HL-60 (cell line): Measurements from ENCODE around the gene RHBDD1.

ENCODE experiments used
- DNase-seq, 2 experiments: peaks; one replicate each; pipeline ENCODE4 v3.0.0-alpha.2; 2010 to 2020; ENCODE audit warnings: low read depth in 1 of 2, low spot score in 1 of 2
- H3K27ac ChIP-seq: fragments of 250-450 bp; sonication (Bioruptor Pico); replicated peaks from 2 replicates; pipeline ENCODE4 v1.5.1; 2020; ENCODE audit warnings: mild to moderate bottlenecking, moderate library complexity
- H3K27me3 ChIP-seq: fragments of 250-450 bp; sonication (Bioruptor Pico); 2 replicates; pipeline ENCODE4 v1.5.1; 2021; ENCODE audit warnings: mild to moderate bottlenecking, moderate library complexity; ENCODE audit not compliant: insufficient read depth, poor library complexity, severe bottlenecking
- H3K4me3 ChIP-seq: replicated peaks from 2 replicates; pipeline ENCODE4 v1.5.1; 2011; ENCODE audit warnings: mild to moderate bottlenecking, control low read depth, low read length; ENCODE audit not compliant: insufficient read depth
- GABPA ChIP-seq: IDR thresholded peaks from 2 replicates; pipeline ENCODE4 v1.6.1; 2012; ENCODE audit warnings: low read depth
- POLR2AphosphoS5 ChIP-seq: IDR thresholded peaks from 2 replicates; pipeline ENCODE4 v1.6.1; 2012; ENCODE audit warnings: low read depth
- SPI1 ChIP-seq: IDR thresholded peaks from 2 replicates; pipeline ENCODE4 v1.6.1; 2012; ENCODE audit warnings: low read depth, mild to moderate bottlenecking, borderline replicate concordance
- TF ChIP-seq, protein P1 (sequence below): IDR thresholded peaks from one replicate; pipeline ENCODE4 v1.5.1; 2011; ENCODE audit warnings: low read length, control low read depth, inconsistent platforms; ENCODE audit not compliant: insufficient read depth
- TF ChIP-seq, protein P2 (sequence below): IDR thresholded peaks from 2 replicates; pipeline ENCODE4 v1.6.1; 2012; ENCODE audit warnings: low read depth; ENCODE audit not compliant: insufficient replicate concordance

The RHBDD1 gene

DNA sequence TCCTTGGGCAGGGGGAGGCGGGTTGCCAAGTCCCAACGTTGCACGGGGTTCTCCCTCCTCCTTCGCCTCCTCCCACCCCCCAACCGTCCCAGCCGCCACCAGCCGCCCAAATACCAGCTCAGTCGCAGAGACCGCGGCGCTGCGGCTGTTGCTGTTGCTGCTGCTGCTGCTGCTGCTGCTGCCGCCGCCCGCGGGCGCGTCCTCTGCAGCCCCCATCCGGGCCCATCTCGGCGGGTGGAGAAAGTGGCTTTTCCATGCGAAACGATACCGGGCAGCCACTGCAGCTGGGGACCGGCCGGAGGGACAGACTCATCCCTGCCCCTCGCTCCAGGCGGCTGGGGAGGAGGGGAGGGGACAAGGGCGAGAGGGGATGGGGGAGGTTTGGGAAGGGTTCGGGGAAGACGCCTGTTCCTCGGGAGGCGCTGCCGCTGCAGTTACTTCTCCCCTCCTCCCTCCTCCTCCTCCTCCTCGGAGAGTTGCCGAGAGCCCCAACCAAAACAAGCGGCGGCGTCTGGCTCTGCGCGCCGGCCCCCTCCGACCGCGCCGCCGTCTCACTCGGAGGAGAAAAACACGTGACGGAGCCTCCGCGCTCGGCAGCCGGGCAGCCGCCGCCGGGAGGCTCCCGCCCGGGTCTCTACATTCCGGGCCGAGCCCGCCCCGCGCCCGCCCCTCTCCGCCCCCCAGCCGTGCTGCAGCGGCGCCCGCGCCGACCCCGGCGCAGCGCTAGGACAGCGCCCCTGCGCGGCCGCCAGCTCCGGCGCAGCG, 36.5 kb upstream of the RHBDD1 start, which contains the start of gene IRS1:
Gene IRS1 (minus strand): TSS at position 610 of the 765 bp plus-strand sequence. CDS start 1,082 bp downstream, outside the sequence.
- peaks cover 18% of the 10 kb centered on the region for H3K27me3 ChIP-seq
- H3K27ac ChIP-seq, result peak within 1 kb of the TSS; percentile 7
- peak within 1 kb of the TSS; percentile 86 for H3K4me3 ChIP-seq
- TF ChIP-seq SPI1, result no peak
- TF ChIP-seq, protein P1, sequence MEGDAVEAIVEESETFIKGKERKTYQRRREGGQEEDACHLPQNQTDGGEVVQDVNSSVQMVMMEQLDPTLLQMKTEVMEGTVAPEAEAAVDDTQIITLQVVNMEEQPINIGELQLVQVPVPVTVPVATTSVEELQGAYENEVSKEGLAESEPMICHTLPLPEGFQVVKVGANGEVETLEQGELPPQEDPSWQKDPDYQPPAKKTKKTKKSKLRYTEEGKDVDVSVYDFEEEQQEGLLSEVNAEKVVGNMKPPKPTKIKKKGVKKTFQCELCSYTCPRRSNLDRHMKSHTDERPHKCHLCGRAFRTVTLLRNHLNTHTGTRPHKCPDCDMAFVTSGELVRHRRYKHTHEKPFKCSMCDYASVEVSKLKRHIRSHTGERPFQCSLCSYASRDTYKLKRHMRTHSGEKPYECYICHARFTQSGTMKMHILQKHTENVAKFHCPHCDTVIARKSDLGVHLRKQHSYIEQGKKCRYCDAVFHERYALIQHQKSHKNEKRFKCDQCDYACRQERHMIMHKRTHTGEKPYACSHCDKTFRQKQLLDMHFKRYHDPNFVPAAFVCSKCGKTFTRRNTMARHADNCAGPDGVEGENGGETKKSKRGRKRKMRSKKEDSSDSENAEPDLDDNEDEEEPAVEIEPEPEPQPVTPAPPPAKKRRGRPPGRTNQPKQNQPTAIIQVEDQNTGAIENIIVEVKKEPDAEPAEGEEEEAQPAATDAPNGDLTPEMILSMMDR, result no peak
- peak; percentile 19; the same call in 1 of the 2 replicates for TF ChIP-seq POLR2AphosphoS5
- TF ChIP-seq, protein P2, sequence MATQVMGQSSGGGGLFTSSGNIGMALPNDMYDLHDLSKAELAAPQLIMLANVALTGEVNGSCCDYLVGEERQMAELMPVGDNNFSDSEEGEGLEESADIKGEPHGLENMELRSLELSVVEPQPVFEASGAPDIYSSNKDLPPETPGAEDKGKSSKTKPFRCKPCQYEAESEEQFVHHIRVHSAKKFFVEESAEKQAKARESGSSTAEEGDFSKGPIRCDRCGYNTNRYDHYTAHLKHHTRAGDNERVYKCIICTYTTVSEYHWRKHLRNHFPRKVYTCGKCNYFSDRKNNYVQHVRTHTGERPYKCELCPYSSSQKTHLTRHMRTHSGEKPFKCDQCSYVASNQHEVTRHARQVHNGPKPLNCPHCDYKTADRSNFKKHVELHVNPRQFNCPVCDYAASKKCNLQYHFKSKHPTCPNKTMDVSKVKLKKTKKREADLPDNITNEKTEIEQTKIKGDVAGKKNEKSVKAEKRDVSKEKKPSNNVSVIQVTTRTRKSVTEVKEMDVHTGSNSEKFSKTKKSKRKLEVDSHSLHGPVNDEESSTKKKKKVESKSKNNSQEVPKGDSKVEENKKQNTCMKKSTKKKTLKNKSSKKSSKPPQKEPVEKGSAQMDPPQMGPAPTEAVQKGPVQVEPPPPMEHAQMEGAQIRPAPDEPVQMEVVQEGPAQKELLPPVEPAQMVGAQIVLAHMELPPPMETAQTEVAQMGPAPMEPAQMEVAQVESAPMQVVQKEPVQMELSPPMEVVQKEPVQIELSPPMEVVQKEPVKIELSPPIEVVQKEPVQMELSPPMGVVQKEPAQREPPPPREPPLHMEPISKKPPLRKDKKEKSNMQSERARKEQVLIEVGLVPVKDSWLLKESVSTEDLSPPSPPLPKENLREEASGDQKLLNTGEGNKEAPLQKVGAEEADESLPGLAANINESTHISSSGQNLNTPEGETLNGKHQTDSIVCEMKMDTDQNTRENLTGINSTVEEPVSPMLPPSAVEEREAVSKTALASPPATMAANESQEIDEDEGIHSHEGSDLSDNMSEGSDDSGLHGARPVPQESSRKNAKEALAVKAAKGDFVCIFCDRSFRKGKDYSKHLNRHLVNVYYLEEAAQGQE, result no peak
- TF ChIP-seq GABPA, result no peak
- peak in 1 of 2 experiments; percentile 48 for DNase-seq

GRCh38 chr2:226799976-226800940, 35.6 kb upstream of the RHBDD1 start:
- Histone ChIP-seq H3K4me3 (peak overlapping the region; percentile 86), H3K27ac (no peak overlapping the region), H3K27me3 (peaks cover 22% of the 10 kb centered on the region)
- no peak for DNase-seq
- TF ChIP-seq, protein P1, result no peak
- TF ChIP-seq POLR2AphosphoS5, result no peak
- TF ChIP-seq, protein P2, result no peak
- TF ChIP-seq GABPA, result no peak
- no peak for TF ChIP-seq SPI1

GRCh38 chr2:226800941-226801784, 34.7 kb upstream of the RHBDD1 start:
- peaks cover 22% of the 10 kb centered on the region for H3K27me3 ChIP-seq
- no peak for DNase-seq
- H3K4me3 ChIP-seq, result no peak overlapping the region
- no peak for TF ChIP-seq GABPA
- no peak for TF ChIP-seq POLR2AphosphoS5
- TF ChIP-seq, protein P2, result no peak
- TF ChIP-seq SPI1, result no peak
- TF ChIP-seq, protein P1, result no peak
- H3K27ac ChIP-seq, result no peak overlapping the region
